ENCODE measurements around the gene IFITM1.
"Not testable (repeated sequence)": the region's sequence is repeated elsewhere in the genome, so short reads cannot be mapped to it uniquely, and the experiment has no call there.

The IFITM1 gene

DNA sequence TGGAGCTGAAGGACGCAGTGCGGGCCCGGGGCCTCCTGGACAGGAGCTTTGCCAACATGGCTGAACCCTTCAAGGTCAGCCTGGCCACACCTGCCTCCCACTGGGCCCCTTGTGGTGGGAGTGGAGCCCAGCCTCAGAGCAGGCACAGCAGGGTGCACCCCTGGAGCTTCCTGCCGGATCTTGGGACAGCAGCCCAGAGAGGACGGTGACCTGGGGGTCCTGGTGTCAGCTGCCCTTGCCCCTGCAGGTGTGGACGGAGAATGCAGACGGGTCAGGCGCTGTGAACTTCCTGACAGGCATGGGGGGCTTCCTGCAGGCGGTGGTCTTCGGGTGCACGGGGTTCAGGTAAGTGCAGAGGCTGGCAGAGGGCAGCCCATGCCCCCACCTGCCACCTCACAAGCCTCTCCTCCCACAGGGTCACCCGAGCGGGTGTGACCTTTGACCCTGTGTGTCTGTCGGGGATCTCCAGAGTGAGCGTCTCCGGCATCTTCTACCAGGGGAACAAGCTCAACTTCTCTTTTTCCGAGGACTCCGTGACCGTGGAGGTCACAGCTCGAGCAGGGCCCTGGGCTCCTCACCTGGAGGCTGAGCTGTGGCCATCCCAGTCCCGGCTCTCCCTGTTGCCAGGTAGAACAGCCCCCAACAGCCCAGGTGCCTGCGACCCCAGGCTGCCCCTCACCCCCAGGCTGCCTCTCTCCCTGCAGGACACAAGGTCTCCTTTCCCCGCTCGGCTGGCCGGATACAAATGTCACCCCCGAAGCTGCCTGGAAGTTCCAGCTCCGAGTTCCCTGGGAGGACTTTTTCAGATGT lies 19.8 kb upstream of the IFITM1 start:
- no peak for DNase-seq (ENCODE audit: low read depth)

DNA sequence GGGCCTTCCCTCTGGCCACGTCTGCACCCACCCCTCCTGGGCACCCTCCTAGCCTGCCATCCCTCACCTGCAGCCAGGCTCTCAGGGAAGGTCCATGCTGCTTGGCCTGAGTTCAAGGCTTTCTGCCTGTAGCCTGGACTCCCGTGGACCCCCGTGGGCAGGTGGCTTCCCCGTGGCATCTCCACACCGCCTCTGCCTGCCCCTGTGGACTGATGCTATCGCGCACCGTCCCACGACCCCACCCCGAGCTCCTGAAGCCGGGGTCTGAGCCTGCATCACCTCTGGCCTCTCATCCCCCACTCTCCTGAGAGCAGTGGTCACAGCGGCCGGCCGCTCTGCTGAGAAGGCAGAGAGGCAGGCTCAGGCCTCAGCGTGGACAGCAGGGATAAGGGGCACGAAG lies 19.1 kb upstream of the IFITM1 start:
- DNase-seq (ENCODE audit: low read depth), result no peak

DNA sequence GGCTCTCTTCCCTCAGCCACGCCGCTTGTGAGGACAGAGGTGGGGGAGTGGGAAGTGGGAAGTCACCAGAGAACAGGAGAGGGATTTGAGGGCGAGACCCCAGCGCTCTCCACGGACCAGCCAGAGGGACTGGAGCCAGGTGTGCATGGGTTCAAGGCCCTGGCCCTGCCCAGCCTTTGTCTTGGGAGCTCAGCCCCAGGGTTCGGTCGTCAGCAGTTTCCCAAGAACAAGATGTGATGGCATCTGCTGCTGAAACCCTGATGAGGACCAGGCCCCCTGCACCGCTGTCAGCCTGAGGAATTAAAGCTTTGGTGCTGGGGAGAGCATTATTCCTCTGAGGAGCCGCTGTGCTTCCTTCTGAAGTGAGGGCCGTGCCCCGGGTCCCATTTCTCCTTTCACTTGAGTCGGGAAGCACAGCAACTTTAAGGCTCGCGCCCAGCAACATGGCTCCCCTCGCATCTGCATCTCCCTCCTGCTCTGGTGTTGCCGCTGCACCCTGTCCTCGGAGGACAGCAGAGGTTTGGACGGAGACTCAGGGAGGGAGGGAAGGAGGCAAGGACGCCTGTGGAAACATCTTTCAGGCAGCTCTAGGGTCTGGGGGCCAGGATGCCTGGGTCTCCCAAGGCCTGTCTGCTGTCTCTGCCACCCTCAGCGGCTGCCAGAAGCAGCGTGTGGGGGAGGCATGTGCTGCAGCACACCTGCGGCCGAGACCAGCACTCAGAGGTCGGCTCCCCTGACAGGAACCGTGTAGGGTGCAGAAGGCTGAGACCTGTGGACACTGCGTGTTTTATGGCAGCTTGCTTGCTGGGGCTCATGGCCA lies 18.3 kb upstream of the IFITM1 start:
- DNase-seq (ENCODE audit: low read depth), result no peak

DNA sequence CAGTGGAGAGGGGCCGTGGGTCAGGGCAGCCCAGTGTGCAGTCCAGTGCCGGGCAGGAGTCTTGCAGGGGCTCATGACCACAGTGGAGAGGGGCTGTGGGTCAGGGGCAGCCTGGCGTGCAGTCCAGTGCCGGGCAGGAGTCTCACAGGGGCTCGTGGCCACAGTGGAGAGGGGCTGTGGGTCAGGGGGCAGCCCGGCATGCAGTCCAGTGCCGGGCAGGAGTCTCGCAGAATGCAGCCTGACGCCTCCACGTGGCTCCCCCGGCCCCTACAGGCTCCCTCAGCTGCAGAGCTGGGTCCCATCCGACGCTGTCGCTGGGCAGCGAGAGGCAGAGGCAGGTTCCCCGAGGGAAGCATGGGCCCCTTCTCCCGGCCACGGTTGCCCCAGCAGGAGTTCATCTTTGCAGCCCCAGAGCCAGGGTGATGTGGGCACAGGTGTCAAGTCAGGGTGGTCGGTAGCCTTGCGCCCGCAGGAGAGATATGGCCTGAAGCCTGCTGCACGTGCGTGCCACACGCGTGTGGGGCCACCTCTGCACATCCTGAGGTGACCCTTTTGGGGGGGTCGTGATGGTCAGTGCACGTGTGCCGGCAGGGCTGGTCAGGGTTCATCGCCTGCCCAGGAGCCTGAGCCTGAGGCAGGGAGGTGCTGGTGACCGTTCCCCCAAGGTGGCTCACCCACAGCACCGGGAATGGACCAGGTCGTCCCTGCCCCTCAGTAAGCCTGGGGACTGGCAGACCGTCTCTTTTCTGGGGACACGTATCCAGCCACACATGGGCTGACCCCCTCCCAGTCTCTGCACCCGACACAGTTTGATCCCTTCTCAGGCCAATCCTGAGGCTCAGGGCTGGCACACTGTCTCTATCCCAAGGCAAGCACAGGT lies 17.4 kb upstream of the IFITM1 start:
- no peak for DNase-seq (ENCODE audit: low read depth)

DNA sequence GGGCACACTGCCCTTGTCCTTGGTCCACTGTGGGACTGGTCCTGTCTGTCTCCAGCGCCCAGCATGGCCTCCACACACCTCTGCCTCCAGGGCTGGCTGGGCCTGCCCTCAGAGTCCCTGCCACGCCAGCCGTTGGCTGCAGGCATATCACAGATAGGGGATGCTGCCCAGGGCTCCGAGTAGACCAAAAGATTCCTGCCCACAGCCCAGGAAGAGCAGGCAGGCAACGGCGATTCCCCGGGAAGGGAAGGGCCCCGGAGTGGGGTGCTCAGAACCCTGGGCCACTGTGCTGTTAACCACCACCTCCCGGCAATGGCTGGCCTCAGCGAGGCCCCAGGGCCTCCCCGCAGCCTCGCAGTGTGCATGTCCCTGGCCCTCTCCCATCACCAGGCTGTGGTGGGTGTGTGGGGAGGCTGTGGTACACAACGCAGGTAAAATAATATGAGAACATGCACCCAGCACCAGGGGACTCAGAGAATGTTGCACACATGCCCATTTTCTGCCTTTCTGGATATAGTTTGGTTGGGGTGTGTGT lies 16.7 kb upstream of the IFITM1 start:
- DNase-seq (ENCODE audit: low read depth), result no peak

DNA sequence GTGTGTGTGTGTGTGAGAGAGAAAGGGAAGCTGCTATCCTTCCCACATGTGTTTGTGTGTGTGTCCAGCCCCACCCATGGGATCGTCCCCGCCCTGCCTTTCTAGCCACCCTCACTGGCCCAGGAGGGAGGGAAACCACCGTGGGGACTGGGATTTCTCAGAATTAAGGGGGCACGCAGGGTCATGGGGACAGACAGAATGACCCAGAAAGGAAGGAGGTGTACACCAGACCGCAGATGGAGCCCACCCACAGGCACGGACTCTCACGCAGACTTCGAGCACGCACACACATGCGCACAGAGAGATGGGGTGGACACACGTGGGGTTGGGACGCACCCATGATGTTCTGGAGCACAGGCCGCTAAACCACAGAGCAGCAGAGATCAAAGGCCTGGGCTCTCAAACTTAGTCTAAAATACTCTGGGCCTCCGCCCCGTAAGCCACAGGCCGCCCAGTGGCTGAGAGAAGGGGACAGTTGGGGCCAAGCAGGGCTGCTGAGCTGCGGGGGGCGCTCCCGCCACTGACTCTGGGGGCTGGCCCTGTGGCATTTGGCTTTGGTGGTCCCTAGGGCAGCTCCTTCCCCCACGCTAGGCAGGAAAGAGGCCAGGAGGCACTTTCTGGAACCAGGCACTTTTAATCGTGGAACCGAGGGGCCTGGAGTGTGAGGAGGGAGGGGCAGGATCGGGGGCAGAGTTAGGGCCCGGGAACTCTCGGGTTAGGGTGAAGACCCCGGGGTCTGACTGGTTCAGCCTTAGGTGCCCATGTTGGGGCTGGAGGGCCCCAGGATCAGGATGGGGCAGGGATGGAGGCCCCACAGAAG lies 16.0 kb upstream of the IFITM1 start:
- DNase-seq (ENCODE audit: low read depth), result peak; percentile 43

DNA sequence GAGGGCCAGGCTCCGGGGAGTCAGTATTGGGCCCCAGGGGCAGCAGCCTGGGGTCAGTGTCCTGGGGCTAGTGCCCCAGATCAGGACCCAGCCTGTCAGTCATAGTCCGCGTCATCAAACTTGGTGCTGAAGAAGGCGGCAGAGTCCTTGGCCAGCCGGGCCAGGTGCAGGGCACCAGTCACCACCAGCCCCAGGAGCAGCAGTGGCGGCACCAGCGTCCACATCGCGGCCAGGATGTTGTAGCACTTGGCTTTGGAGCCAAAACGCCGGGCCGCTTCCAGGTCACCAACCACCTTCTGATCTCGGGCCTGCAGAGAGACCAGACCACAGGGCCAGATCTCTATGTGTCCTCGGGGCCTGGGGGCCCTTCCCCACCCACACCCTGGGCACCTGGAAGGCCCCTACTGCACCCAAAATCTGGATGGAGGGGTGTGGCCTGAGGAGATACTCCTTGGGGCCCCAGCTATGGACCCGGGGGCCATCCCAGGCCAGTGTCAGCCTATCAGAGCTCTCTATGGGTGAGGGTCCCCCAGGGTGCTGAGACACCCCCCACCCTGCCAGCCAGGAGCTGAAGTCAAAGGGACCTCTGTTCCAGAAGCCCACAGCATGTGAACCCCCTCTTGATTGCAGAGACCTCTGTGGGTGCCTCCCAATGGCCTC lies 15.3 kb upstream of the IFITM1 start:
- no peak for DNase-seq (ENCODE audit: low read depth)

DNA sequence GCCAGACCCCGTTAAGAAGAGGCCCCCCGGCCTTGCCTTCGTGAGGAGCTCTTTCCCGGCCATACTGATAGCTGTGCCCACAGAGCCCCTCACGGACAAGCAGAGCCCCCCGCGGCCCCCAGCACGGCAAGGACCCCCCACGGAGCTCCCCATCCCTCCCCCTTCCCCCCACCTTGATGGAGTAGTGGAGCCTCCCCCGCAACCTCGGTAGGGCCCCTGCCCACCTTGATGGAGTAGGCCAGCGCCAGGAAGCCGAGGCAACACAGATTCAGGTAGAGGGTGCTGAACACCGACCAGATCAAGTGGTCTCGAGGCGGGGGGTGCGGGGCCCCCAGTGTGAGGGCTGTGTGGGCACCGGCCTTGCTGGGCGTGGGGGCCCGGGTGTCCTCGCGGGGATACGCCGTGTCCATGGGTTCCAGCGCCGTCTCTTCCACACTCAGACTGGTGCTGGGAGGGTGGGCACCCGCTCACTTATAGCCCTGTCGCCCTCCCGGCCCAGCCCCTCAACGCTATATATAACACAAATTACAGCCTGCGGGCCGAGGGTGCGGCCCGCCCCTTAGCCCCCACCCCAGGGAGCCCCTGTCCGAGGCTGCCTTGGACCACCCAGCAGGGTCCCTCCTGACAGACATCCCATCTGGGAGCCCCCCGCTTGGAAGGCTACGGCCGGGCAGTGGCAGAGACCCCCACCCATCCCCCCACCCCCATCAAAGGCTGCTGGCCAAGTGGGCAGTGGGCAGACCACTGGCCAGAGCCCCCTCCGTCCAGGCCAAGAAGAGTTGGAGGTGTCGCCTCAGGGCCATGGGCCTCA lies 14.6 kb upstream of the IFITM1 start, which contains the start of gene IFITM5:
Gene IFITM5, minus strand, starts transcription at position 446 of the 811 bp plus-strand sequence. Its CDS starts 36 bp downstream, at position 410.
- DNase-seq (ENCODE audit: low read depth), result peak; percentile 61

DNA sequence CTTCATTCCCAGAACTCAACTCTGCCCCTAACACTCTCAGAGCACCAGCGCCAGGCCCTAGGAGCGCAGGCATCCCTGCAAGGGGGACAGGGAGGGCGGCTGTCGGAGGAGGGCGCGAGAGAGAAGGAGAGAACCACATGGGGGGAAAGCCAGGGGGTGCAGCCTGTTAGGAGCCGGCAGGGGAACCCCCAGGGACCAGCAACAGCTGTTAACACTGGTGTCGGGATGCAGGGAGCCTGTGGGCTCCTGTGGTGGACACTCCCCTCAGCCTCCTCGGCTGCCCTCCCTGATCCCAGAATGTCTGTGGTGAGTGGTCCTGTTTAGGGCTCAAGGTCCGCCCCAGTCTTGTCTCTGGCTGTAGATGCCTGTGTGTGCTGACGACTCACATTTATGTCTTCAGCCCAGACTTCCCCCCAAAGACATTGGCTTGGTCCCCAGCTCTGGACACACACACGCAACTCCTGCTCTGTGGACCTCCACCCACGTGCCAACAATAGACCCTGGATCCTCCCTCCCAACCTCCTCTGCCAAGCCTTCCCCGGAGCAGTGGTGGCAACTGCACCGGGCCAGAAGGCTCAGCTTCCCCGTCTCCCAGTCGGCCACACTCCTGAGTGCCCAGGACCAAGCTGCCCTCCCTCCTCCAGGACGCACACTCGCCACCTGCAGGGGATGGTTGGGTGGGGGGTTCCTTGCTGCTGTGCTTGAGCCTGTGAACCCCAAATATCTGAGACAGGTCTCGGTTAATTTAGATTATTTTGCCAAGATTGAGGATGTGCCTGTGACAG lies 13.7 kb upstream of the IFITM1 start:
- peak; percentile 56 for DNase-seq (ENCODE audit: low read depth)

DNA sequence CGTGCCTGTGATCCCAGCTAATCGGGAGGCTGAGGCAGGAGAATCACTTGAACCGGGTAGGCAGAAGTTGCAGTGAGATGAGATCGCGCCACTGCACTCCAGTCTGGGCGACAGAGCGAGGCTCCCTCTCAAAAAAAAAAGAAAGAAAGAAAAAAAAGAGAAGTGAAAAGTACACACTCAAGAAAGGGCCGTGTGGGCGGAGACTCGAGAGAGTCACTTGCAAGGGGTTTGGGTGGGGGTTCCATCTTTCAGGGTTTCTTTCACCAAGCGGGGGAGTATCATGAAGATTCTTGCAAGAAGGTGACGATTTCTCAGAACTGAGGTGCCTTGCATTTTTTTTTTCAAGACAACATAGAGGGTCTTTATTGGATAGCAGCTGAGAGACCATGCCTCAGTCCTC lies 10.5 kb upstream of the IFITM1 start:
- no peak for DNase-seq (ENCODE audit: low read depth)

DNA sequence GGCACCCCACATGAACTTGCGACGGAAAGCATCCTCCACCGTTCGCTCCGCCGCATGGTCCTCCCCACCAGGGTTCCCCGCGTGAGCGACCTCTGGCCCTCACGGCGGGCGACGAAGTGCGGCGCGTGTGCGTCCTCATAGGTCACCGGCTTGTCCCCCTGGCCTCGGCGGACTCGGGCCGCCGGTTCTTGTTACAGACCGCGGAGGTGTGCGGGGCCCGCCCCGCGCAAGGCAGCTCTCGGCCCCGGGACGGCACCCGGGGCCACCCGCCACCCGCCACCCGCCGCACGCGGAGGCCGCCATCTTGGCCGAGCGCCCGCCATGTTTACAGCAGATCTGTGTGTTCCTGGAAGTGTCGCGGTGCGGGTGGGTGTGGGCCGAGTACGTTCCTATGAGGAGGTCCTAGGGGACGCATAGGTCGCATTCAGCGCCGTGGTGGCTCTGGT lies 9.8 kb upstream of the IFITM1 start:
- DNase-seq (ENCODE audit: low read depth), result no peak

DNA sequence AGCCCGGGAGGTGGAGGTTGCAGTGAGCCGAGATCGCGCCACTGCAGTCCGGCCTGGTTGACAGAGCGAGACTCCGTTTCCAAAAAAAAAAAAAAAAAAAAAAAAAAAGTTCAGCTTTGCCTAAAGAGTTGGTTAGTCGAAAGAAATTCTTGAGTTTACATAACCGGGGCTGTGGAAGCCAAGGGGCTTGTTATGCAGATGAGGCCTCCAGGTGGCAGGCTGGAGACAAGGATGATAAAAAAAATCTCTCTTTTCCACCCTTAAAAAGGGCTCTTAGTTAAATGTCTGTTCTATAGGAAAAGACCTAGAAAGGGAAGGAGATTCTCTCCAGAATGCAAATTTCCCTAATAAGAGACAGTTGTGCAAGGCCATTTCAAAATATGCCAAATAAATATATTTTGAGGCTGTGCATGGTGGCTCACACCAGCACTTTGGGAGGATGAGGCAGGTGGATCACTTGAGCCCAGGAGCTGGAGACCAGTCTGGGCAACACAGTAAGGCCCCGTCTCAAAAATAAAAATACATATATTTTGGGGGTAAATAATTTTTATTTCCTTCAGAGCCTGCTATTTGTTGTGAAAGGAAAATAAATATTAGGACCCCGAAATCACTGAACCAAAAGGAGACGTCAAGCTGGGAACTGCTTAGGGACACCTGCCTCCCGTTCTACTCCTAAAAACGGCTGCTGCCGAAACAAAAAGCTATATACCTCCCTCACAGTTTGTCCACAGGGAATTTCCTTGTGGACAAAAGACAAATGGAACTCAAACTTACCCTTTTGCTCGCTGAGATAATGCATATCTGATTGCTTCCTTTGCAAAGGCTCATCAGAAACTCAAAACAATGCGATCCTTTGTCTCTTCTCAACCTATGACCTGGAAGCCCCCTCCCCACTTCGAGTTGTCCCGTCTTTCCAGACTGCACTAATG lies 8.7 kb upstream of the IFITM1 start:
- DNase-seq (ENCODE audit: low read depth), result no peak

DNA sequence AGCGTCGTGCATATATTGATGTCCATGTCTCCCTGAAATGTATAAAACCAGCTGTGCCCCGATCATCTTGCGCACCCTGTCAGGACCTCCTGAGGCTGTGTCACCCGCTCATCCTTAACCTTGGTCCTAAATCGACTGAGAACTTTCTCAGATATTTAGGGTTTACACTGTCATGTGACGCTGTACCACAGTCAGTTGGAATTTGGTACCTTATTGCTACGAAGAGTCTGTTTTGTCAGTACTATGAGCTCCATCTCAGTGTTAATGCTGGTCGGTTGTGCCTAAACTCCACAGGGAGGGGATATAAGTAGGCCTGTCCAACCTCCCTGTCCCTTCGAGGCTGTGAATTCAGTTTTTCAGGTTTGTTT lies 8.0 kb upstream of the IFITM1 start:
- no peak for DNase-seq (ENCODE audit: low read depth)

DNA sequence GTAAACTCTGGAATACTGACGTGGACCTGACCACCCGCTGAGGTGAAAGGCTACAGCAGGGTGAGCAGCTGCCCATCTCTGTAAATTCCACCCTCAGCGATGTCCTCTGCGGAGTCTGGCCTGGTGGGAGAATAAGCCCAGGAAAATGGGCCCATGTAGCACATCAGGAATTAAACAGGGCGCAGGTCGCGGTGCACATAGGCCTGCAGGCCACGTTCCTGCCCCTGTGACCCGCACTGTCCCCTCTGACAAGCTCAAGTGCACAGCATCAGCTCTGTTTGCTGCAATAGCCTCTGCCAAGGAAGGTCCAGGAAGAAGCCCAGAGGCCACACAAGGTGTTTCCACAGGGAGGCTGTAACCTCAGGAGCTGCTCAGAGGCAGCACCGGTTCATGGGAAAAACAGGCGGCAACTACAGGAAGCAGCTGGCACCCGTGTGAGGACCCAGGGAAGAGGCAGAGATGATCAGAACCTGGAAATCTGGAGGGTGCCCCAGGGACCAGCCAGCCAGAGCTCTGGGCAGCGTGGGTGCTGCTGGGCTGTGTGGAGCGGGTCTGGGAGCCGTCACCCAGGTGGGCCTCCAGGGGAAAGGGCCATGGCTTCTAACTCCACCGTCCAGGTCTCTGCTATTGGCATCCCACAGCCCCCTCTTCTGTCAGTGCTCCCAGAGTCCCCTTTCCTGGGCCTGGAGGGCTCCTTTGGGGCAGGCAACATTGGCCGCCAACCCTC lies 7.0 kb upstream of the IFITM1 start:
- DNase-seq (ENCODE audit: low read depth), result no peak

DNA sequence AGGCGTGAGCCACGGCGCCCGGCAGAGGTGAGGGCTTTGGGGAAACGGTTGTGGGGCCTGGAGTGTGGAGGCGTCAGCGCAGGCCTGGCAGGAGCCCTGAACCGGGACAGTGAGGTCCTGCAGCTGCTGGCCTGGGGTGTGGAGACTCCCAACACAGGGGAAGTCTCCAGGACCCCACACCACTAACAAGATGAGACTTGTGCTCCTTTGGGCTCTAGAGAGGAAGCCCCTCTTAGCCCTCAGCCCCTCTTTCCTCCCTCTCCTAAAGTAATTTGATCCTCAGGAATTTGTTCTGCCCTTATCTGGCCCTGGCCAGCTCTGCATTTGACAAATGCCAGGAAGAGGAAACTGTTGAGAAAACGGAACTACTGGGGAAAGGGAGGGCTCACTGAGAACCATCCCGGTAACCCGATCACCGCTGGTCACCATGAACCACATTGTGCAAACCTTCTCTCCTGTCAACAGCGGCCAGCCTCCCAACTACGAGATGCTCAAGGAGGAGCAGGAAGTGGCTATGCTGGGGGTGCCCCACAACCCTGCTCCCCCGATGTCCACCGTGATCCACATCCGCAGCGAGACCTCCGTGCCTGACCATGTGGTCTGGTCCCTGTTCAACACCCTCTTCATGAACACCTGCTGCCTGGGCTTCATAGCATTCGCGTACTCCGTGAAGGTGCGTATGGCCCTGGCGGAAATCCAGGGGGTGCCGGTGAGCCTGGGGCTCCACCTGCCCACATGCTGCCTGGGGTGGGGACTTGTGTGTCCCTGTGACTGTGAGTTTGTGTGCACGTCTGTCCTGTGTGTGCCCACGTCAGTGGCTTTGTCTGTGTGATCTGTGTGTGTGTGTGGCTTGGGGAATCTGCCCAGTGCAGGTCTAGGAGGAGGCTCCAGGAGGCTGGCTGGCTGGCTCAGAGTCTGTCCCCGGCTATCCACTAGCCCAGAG lies 5.8 kb upstream of the IFITM1 start, which contains the start of gene IFITM2:
Gene IFITM2, plus strand, starts transcription at position 51 of the 943 bp plus-strand sequence. Its CDS starts 377 bp downstream, at position 428.
- DNase-seq (ENCODE audit: low read depth), result not testable (repeated sequence)
